Kasumi-1 (cell line): Measurements from ENCODE around the gene SLC26A9.
A peak's percentile ranks its signal among the peaks of the same experiment; 100 is the strongest.

Source experiments
- DNase-seq, 2 experiments: peaks; one replicate each; lab custom pipeline; 2025; lab: John Stamatoyannopoulos, UW

The SLC26A9 gene

DNA sequence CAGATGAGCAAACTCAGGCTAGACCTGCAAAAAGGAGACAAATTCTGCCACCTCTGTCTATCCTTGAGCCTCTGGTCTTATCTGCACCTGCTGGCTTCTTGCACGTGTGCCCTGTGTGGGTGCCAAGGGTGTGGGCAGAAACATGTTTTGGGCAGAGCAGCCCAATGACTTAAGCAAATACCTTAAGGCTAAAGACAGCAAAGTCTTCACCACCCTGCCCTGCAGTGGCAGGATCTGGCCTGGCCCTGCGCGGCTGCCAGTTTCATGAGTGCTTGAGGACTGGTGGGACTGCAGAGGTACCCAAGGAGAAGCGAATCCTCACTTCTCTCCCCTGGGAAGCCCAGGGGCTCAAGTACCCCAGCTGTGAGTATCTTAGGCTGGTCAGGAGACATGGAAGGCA is 3.8 kb upstream of the SLC26A9 start:
- DNase-seq: no peak

DNA sequence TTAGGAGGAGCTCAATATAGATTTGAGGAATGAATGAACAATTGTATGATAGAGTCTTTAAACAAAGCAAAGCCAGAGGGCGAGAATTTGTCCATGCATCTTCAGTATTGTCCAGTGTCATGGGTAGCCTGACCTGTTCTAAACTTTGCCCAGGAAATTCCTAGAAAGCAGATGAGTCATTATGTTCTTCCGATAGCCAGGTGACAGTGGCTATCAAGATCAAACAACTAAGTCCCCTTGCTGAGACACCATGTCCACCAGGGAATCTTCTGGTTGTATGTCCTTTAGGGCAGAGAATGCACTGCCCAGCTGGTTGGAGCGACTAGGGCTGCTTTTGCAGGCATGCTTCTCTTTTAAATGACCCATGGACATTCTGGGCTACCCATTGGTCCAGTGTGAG is 1.8 kb upstream of the SLC26A9 start:
- no peak for DNase-seq

DNA sequence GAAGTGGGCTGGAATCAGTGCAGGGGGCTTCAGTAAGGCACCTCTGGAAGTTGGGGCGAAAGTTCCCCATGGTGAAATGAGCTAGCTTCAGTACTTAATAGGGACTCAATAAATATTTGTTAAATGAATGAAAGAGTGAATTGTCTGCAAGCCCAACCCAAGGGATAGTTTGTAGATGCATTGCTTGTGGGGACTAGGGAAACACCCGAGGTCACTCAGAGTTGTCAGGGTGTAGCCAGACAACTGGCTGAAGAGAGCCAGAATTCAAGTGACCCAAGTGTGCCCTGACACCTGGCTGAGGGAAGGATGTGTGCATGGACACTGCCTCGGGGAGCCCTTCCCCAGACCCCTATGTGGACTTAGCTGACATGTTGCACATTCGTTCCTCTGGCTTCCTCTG is 1.3 kb upstream of the SLC26A9 start:
- DNase-seq: no peak

GRCh38 chr1:205942631-205943159 is 561 bp downstream of the SLC26A9 start:
- DNase-seq: no peak

GRCh38 chr1:205940710-205941109 is 2.5 kb downstream of the SLC26A9 start:
- no peak for DNase-seq

GRCh38 chr1:205939690-205940330 is 3.4 kb downstream of the SLC26A9 start:
- no peak for DNase-seq

- DNase-seq: no peak
Measured at GRCh38 chr1:205938682-205939081, 4.6 kb downstream of the SLC26A9 start.

- DNase-seq: no peak
Measured at GRCh38 chr1:205936846-205937586, 6.2 kb downstream of the SLC26A9 start.

- DNase-seq: no peak
Measured at GRCh38 chr1:205936311-205936710, 6.9 kb downstream of the SLC26A9 start.

DNA sequence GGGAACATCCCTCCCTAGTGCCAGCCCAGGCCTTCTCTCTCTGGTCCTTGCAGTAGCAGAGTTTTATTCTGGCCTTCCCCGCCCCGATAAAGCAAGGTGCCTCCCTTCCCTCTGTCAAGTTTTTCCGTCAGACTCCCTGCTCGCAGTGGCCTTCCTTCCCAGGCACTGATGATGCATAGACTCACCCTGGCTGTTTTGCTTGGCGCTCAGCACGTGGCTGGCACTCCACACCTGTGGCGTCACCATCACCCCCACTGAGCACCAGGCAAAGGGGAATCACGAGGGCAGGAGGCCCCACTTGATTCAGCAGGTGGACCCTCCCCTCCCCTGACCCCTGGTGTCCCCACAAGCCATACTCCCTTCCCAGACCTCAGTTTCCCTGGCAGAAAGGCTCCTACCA is 7.4 kb downstream of the SLC26A9 start:
- no peak for DNase-seq

DNA sequence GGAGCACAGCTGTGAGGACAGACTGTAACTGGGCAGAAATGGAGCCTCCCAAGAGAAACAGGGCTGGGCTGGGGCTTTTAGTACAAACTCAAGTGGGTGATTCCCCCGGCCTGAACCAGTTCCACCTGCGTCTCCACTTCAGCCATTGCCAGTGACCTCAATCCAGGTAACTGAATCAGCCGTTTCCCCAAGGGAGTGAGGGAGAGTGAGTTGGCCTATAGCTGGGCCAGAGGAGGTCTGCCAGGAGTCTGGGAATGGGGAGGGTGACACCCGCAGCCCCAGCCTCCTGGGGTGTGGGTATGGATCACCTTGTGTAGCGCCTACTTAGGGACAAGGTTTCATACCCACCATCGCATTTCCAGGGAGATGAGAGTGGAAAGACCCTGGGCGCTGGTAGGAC is 8.5 kb downstream of the SLC26A9 start:
- DNase-seq: no peak

DNA sequence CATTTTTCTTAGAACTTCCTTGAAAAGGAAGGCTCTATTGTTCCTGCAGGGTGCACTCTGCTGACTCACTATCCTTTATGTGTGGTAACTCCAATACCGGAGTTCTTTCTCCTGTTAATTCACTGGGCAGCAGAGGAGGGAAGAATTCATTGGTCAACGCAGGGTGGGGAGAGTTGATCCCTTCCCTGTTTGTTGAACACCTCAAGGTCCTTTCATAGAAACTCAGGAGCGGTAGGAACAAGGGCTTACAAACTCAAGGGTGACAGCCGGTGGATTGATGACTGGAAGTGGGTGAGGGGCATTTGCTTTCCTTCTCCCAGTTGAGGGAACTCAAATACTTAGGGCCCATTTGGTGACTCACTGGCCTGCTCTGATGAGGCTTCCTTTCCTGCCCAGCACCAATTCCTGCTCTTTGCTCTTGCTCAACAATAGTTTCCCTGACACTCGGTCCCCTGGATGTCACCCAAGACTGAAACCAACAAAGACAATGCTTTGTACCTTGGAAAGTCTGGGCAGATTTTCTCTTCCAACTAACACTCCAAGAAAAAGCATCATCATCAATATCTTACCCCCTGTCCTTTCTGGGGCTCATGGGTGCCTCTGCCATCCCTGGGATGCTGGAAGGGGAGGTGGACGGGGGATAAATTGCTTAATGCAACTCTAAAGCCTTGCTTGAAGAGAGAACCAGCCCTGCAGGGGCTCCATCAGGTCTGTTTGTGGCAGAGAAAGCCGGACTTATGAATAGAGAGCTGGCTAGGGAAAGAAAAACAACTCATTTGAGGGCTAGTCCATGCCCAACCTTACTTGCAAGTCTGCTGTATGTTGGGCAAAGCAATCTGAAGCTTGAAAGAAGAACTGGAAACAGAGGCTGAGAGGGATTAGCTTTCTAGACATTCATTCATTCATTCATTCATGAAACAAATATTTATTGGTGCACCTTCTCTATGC is 9.3 kb downstream of the SLC26A9 start:
- DNase-seq: peak; percentile 72 to 78

DNA sequence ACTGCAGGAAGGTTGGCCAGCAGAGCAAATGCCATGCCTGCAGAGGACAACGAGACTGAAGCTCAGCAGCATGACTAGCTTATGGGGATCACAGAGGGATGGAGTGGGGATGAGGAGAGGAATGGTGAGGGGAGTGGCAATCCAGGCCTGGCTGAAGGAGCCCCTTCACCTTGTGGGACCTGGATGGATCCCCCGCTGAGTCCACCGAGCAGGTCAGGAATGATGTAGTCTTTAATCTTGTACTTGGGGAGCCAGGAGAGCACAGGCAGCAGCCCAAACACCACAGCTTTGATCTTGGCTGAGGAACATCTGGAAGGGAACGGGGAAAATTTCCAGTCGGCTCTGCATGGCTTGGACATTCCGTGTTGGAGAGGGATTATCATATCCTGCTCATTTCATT is 10.5 kb downstream of the SLC26A9 start:
- no peak for DNase-seq

- DNase-seq: peak; percentile 85 to 90
Measured at GRCh38 chr1:205930799-205931281, 12.4 kb downstream of the SLC26A9 start.

DNA sequence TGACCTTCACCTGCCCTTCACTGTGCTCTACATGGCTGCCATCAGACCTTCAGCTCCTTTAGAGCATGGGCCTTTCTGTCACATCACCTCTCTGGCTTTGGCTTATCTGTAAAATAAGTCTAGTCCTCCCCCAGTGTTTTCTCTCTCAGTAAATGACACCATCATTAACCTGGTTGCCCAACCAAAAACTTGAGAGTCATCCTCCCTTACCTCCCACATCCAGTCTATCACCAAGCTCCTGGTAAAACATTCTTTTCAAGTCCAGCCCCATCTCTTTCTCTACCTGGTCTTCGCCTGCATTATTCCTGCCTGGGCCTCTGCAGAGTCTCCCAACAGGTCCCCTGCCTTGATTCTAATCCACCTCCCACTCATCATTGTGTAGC is 13.1 kb downstream of the SLC26A9 start:
- no peak for DNase-seq

DNA sequence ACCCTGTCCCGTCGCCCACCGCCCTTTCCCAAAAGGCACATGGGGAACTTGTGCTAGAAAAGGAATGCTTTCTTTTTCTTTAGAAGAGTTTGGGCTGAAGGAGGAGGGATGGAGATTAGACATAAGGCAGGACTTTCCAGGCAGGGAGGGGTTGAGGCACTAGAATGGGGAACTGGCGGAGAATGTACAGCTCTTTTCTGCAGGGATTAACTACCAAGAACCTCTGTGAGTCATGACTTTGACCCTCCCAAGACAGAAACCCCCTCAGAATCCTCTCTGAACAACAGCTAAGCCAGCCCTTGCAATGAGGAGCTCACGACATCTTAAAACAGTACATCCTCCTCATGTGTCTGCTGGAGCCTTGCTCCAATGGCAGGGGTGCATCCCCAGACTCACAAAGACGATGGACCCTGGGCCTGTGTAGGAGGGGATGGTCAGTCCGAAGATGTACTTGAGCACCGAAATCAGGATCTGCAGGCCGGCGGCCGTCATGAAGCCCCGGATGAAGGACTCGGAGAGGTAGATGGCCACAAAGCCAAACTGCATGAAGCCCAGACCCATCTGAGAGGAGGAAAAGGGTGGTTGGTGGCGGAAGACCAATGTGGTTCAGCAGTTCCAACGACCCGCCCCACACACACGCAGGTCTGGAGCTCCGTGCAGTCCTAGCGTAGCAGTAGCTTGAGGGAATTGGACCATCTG is 13.6 kb downstream of the SLC26A9 start:
- DNase-seq: no peak

DNA sequence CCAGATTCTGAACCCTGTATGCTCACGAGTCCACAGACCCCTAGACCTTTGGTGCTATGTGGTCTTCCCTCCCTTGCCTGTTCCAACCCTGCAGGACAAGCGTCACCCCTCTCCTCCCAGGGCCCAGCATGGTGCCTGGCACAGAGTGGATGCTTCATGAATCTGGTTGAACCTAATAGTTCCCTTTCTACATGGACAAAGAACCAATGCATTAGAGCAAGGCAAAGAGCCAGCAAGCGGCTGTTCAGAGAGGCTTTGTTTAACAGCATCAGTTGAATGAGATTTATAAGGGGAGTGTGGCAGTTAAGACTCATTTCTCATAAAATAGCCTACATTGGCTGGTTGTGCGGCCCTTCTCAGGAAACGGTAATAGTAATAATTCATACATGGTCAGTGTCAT is 14.9 kb downstream of the SLC26A9 start:
- no peak for DNase-seq

- DNase-seq: no peak
Measured at GRCh38 chr1:205927676-205928075, 15.6 kb downstream of the SLC26A9 start.

- no peak for DNase-seq
Measured at GRCh38 chr1:205927247-205927646, 16.0 kb downstream of the SLC26A9 start.

DNA sequence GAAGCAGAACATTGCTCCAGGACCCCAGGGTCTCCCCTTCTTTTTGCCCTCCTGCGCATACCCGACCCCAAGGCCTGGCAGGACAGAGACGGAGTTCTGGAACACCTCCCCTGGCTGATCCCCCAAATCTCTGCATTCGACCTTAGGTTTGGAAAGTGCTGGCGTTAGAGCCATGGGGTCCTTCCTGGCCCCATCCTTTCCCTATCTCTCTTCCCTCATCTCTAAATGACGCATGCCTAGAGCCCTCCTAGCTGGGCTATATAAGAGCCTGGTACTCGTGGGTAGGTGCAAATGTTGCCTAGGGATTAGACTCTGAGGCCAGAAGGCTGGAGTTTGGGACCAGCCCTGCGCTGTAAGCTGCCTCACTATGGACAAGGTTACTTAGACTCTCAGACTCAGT is 16.6 kb downstream of the SLC26A9 start:
- no peak for DNase-seq

- DNase-seq: no peak
Measured at GRCh38 chr1:205926213-205926612, 17.0 kb downstream of the SLC26A9 start.

DNA sequence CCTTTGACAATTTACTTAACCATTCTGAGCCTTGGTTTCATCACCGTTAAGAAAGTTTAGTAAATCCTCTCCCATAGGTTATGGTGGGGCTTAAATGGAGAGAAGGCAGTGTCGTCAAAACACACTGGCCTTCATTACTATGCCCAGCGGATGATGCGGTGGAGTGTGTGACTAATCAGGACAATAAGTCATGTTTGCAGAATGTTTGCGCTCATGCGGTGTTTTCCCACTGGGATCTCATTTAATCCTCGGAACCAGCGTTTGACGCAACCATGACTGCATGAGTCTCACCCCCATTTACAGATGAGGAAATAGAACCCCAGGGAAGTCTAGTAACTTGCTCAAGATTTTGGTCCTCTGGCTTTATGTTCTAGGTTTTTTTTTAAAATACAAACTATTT is 17.5 kb downstream of the SLC26A9 start:
- DNase-seq: no peak
